ENCODE measurements around the gene TMEM97.

GRCh38 chr17:28270055-28270454 is 48.9 kb upstream of the TMEM97 start:
- TF ChIP-seq POLR2A (IDR thresholded peaks at IDR 0.05): no peak
- no peak for TF ChIP-seq CTCF (IDR thresholded peaks at IDR 0.05)

Measured in heart left ventricle (tissue), 13 donors.